Mucosa of descending colon (tissue), 3 donors: Measurements from ENCODE around the gene DNM3. TPM values are rescaled to one million over a fixed set of nuclear protein-coding genes. Genes with fewer than 3 reads are reported as not detected.

Experiments
- ATAC-seq: fragments of 200-7000 bp; cut with Tn5 transposase; one replicate; pipeline ENCODE4 v1.9.1; 2020; ENCODE audit warnings: mild to moderate bottlenecking, moderate library complexity
- DNase-seq, 3 donors: peaks; one replicate each; pipeline ENCODE4 v3.0.0-alpha.2; 2020
- H3K36me3 ChIP-seq: fragments of 200-600 bp; one replicate; pipeline ENCODE4 v1.8.0; 2021; ENCODE audit warnings: low read depth, mild to moderate bottlenecking
- H3K4me1 ChIP-seq: fragments of 200-600 bp; one replicate; pipeline ENCODE4 v1.8.0; 2021; ENCODE audit warnings: low read depth, mild to moderate bottlenecking
- H3K4me3 ChIP-seq: fragments of 200-600 bp; one replicate; pipeline ENCODE4 v1.8.0; 2021; ENCODE audit warnings: mild to moderate bottlenecking
- H3K9me3 ChIP-seq: fragments of 200-600 bp; one replicate; pipeline ENCODE4 v1.8.0; 2021; ENCODE audit warnings: mild to moderate bottlenecking
- intact Hi-C, 2 donors: fragments of 100-400 bp; cut with DNase I in 1 of 2; cut with micrococcal nuclease in 1 of 2; formaldehyde crosslinking; loops; one replicate each; pipeline versions ENCODE4 v1.11.0 to v1.11.1; 2022; cut with DNase I, micrococcal nuclease
- total RNA-seq, 3 donors: library from RNA; stranded (reverse); fragmentation: NEBNext Ultra II Directional in 2 of 3; extraction: Animal tissue kit (Norgen Biotek cat#: 25700) in 2 of 3; gene quantifications; one replicate each; pipeline versions ENCODE4 v1.2.1 to v1.2.4, GENCODE V29; 2021 to 2023
- TF ChIP-seq, protein P1 (sequence below): fragments of 200-600 bp; IDR thresholded peaks from one replicate; pipeline ENCODE4 v1.8.0; 2022; ENCODE audit warnings: antibody characterized with exemption, mild to moderate bottlenecking
- donor health status: DM: no; HTN: no; CAD: no; lungs with moderate emphysema.
- donor health status: DM: no; HTN: no; CAD: no.
- donor health status: DM: no; HTN: yes; CAD: no.

Gene DNM3
- total RNA-seq, 3 donors from 2014 or later = 1.4 to 6.4 (median 2.1) TPM

DNA sequence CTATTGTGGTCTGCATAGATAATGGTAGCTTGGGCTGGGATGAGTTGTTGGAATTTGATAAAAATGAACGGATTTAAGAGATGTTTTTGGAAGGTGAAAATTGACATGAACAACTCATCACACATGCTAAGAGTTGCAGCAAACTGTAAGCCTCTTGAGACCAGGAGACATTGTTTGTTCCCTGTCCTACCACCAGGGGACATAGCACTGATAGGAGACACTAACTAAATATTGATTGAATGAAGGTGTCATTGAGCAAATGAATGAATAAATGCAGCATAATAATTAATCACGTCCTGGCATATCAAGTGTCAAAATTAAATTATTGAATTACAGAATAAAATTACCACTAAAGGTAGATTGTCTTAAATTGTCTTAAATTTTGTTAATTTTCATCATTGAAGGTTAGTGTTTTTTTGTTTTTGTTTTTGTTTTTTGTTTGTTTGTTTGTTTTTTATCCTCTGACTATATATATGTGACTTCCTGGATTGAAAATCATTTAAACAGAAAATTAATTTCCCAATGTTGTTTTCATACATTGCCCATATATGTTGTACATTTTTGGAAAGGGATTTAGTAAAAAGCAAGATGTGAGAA lies 293.9 kb downstream of the DNM3 start:
- TF ChIP-seq, protein P1, sequence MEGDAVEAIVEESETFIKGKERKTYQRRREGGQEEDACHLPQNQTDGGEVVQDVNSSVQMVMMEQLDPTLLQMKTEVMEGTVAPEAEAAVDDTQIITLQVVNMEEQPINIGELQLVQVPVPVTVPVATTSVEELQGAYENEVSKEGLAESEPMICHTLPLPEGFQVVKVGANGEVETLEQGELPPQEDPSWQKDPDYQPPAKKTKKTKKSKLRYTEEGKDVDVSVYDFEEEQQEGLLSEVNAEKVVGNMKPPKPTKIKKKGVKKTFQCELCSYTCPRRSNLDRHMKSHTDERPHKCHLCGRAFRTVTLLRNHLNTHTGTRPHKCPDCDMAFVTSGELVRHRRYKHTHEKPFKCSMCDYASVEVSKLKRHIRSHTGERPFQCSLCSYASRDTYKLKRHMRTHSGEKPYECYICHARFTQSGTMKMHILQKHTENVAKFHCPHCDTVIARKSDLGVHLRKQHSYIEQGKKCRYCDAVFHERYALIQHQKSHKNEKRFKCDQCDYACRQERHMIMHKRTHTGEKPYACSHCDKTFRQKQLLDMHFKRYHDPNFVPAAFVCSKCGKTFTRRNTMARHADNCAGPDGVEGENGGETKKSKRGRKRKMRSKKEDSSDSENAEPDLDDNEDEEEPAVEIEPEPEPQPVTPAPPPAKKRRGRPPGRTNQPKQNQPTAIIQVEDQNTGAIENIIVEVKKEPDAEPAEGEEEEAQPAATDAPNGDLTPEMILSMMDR = peak; percentile 27
- H3K36me3 ChIP-seq = no peaks in the 10 kb centered on the region
- peak in 1 of 3 donors; percentile 59 for DNase-seq
- no peak overlapping the region for H3K4me3 ChIP-seq
- ATAC-seq = no peak
- intact Hi-C loops = no loop called here
- no peaks in the 10 kb centered on the region for H3K4me1 ChIP-seq
- H3K9me3 ChIP-seq = no peaks in the 10 kb centered on the region

DNA sequence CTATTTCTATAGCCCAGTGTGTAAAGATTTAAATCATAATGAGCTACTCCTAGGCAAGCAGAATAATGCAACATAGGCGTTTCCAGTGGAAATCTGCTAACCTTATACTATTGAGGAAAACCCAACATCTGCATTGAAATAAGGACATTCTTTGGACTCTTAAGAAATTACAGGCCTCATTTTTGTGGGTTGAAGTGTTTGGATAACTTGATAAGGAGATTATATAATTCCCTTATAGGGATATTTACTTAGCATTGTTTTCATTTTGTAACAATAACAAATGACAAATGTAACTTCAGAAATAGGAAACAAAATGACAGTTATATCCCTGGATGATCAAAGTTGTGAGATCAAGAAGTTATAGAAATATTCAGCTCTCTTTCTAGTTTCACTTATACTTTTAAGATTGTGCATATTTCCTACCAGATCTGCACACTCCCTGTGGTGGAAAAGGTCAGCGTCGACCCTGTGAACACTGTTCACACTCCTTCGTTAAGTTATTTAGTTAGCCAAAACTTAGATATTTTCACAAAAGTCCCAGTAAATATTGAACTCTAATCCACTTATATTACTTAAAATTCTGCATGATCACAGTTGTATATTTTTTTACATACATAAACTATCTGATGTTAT lies 294.8 kb downstream of the DNM3 start:
- TF ChIP-seq, protein P1 = no peak
- no peaks in the 10 kb centered on the region for H3K9me3 ChIP-seq
- no peak for ATAC-seq
- no peak for DNase-seq
- no peak overlapping the region for H3K4me3 ChIP-seq
- H3K4me1 ChIP-seq = no peaks in the 10 kb centered on the region
- intact Hi-C loops = no loop called here
- H3K36me3 ChIP-seq = no peaks in the 10 kb centered on the region

DNA sequence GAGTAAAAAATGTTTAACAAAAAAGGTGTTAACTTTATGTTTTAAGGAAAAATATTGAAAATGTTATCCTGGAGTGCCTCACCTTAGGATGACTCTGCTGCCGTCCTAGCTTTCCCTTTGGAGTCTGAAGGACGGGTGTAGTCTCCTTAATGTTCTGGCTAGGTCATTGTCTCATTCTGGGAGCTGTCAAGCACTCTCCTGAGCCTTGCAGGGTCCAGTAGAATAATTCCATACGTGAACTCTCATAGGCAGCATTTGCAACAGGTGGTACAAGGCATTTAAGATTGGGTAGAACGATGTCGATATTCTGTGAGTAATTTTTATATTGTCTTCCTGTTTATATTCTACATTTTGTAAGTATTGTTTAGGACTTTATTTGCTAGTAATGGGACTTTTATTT lies 295.6 kb downstream of the DNM3 start:
- ATAC-seq = no peak
- TF ChIP-seq, protein P1 = no peak
- intact Hi-C loops = no loop called here
- H3K4me1 ChIP-seq = no peaks in the 10 kb centered on the region
- no peak for DNase-seq
- no peaks in the 10 kb centered on the region for H3K9me3 ChIP-seq
- no peak overlapping the region for H3K4me3 ChIP-seq
- no peaks in the 10 kb centered on the region for H3K36me3 ChIP-seq

DNA sequence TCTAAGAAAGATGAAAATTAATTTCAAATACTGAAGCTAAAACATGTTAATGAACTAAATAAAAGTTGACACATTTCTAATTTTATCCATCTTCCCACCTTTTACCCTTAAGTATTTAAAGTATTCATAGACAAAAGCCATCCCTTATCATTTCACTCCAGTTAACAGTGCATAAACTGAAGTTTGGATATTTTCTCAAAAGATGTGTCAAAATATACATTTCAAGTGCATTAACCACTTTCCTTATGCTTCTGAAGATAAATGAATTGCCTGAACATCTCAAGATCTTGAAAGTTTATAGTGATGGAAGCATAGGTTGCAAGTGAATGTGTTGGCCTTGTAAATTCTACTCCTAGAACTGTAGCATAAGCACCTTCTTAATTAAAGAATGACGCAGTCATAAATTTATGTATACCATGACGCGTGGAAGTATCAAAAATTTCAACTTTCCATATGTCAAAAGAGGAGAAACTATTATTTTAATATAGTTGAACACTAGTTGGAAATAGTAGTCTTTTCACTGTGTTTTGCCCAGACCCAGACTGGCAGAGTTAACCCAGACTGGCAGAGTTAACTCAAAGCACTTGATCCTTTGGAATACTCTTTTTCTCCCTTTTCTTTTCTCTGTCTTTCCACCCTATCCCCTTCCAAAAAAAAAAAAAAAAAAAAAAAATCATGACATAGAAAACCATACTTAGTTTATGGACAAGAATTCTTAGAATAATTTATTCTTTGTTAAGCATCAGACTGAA lies 296.6 kb downstream of the DNM3 start:
- TF ChIP-seq, protein P1 = no peak
- Histone ChIP-seq H3K36me3 (no peaks in the 10 kb centered on the region), H3K4me3 (no peak overlapping the region), H3K9me3 (no peaks in the 10 kb centered on the region), H3K4me1 (no peaks in the 10 kb centered on the region)
- intact Hi-C loops = no loop called here
- no peak for ATAC-seq
- no peak for DNase-seq

DNA sequence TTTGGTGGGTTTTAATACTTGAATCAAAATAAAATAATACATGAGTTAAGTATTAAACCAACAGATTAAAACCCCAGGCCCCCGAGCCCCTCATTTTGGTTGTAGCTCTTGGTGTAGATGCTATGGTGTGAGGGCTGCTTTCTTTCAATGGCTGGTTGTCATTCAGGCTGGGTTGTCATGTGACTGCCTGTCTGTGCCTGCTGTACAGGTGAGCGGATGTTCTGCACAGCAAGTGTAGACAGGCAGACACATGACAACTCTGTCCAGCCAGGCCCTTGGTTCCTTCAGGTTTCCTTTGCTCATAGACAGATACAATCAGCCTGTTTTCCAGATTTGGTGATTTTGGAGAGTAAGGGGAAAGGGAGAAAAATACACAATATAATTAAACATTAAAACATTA lies 297.3 kb downstream of the DNM3 start:
- Histone ChIP-seq H3K9me3 (no peaks in the 10 kb centered on the region), H3K36me3 (no peaks in the 10 kb centered on the region), H3K4me1 (no peaks in the 10 kb centered on the region), H3K4me3 (no peak overlapping the region)
- TF ChIP-seq, protein P1 = no peak
- ATAC-seq (no peak), DNase-seq (no peak)
- intact Hi-C loops = no loop called here
